Activated T-cell treated with anti-CD3 and anti-CD28 coated beads, Interleukin-2, amount 50 U/mL, for 72 hours (primary cell): ENCODE results near the gene CTSC. TPM values are rescaled to one million over a fixed set of nuclear protein-coding genes. Genes with fewer than 3 reads are reported as not detected.
A peak's percentile ranks its signal among the peaks of the same experiment; 100 is the strongest.

Source experiments
- ATAC-seq, 2 donors: fragments of 150-1000 bp; cut with Tn5 transposase; replicated peaks in 1 of 2; 2 replicates each; pipeline ENCODE4 v1.10.0; 2021; ENCODE audit warnings: moderate library complexity in 2 of 2, mild to moderate bottlenecking in 1 of 2
- DNase-seq, 2 donors: peaks; one replicate each; pipeline ENCODE4 v3.0.0; 2021 to 2022; ENCODE audit warnings: mixed read lengths in 1 of 2
- H3K27ac Mint-ChIP-seq: one replicate; pipeline ENCODE4 v1.8.0; 2022; ENCODE audit warnings: mild to moderate bottlenecking, moderate library complexity, mixed read lengths
- H3K27me3 Mint-ChIP-seq: one replicate; pipeline ENCODE4 v1.8.0; 2022; ENCODE audit warnings: low read depth, mixed read lengths
- H3K36me3 Mint-ChIP-seq, 2 donors: one replicate each; pipeline ENCODE4 v1.8.0; 2022; ENCODE audit warnings: mixed read lengths in 2 of 2, mild to moderate bottlenecking in 1 of 2; ENCODE audit not compliant: insufficient read depth in 2 of 2
- H3K4me1 Mint-ChIP-seq: one replicate; pipeline ENCODE4 v1.8.0; 2022; ENCODE audit warnings: low read depth, mixed read lengths
- H3K4me3 Mint-ChIP-seq, 2 donors: one replicate each; pipeline ENCODE4 v1.8.0; 2022; ENCODE audit warnings: mild to moderate bottlenecking in 2 of 2, mixed read lengths in 2 of 2, moderate library complexity in 2 of 2
- H3K9me3 Mint-ChIP-seq, 2 donors: one replicate each; pipeline ENCODE4 v1.8.0; 2022; ENCODE audit warnings: mixed read lengths in 2 of 2
- total RNA-seq, 2 donors: library from RNA; stranded (reverse); gene quantifications; one replicate each; pipeline ENCODE4 v1.2.3, GENCODE V29; 2022

The CTSC gene
- total RNA-seq, 2 donors from 2014 or later = 73.0 to 78.3 TPM

- Mint-ChIP-seq H3K9me3 (no peaks in the 10 kb centered on the region), H3K4me3 (no peak overlapping the region), H3K27me3 (no peaks in the 10 kb centered on the region), H3K4me1 (peaks cover 55% of the 10 kb centered on the region), H3K27ac (no peak overlapping the region), H3K36me3 (no peaks in the 10 kb centered on the region)
- no peak for DNase-seq
- ATAC-seq = no peak
These were observed 22.6 kb upstream of the CTSC start for GRCh38 chr11:88360141-88360540.

- Mint-ChIP-seq H3K36me3 (no peaks in the 10 kb centered on the region), H3K27me3 (no peaks in the 10 kb centered on the region), H3K4me3 (peak overlapping the region in 1 of 2 donors; percentile 6), H3K27ac (no peak overlapping the region), H3K4me1 (peaks cover 61% of the 10 kb centered on the region), H3K9me3 (no peaks in the 10 kb centered on the region)
- no peak for DNase-seq
- ATAC-seq = peak in 1 of 2 donors; percentile 28
These were observed 22.0 kb upstream of the CTSC start for GRCh38 chr11:88359541-88359940.

- Mint-ChIP-seq H3K4me1 (peaks cover 64% of the 10 kb centered on the region), H3K27ac (no peak overlapping the region), H3K9me3 (no peaks in the 10 kb centered on the region), H3K27me3 (no peaks in the 10 kb centered on the region), H3K36me3 (no peaks in the 10 kb centered on the region), H3K4me3 (peak overlapping the region in 1 of 2 donors; percentile 6)
- DNase-seq = no peak
- no peak for ATAC-seq
These were observed 21.6 kb upstream of the CTSC start for GRCh38 chr11:88359114-88359513.

GRCh38 chr11:88358040-88358431 is 20.5 kb upstream of the CTSC start:
- ATAC-seq (no peak), DNase-seq (no peak)
- peaks cover 64% of the 10 kb centered on the region for H3K4me1 Mint-ChIP-seq
- H3K4me3 Mint-ChIP-seq = peak overlapping the region; percentile 25 to 38
- H3K27ac Mint-ChIP-seq = peak overlapping the region; percentile 43
- H3K36me3 Mint-ChIP-seq = no peaks in the 10 kb centered on the region
- no peaks in the 10 kb centered on the region for H3K9me3 Mint-ChIP-seq
- H3K27me3 Mint-ChIP-seq = no peaks in the 10 kb centered on the region

- ATAC-seq = peak; percentile 87 to 90
- Mint-ChIP-seq H3K4me3 (peak overlapping the region; percentile 25 to 38), H3K36me3 (no peaks in the 10 kb centered on the region), H3K27ac (peak overlapping the region; percentile 67), H3K27me3 (no peaks in the 10 kb centered on the region), H3K9me3 (no peaks in the 10 kb centered on the region), H3K4me1 (peaks cover 60% of the 10 kb centered on the region)
- no peak for DNase-seq
These were observed 19.9 kb upstream of the CTSC start for GRCh38 chr11:88357323-88358039.

- no peak overlapping the region for H3K4me3 Mint-ChIP-seq
- no peaks in the 10 kb centered on the region for H3K27me3 Mint-ChIP-seq
- H3K27ac Mint-ChIP-seq = no peak overlapping the region
- peaks cover 60% of the 10 kb centered on the region for H3K4me1 Mint-ChIP-seq
- DNase-seq (no peak), ATAC-seq (no peak)
- H3K9me3 Mint-ChIP-seq = no peaks in the 10 kb centered on the region
- H3K36me3 Mint-ChIP-seq = no peaks in the 10 kb centered on the region
These were observed 18.4 kb upstream of the CTSC start for GRCh38 chr11:88355887-88356286.

- ATAC-seq = peak; percentile 22 to 24
- H3K4me1 Mint-ChIP-seq = peaks cover 53% of the 10 kb centered on the region
- no peaks in the 10 kb centered on the region for H3K9me3 Mint-ChIP-seq
These were observed 17.4 kb upstream of the CTSC start for GRCh38 chr11:88354912-88355311.

GRCh38 chr11:88353835-88354496 is 16.4 kb upstream of the CTSC start:
- Mint-ChIP-seq H3K9me3 (no peaks in the 10 kb centered on the region), H3K36me3 (no peaks in the 10 kb centered on the region), H3K4me3 (peak overlapping the region; percentile 27 to 69), H3K27me3 (no peaks in the 10 kb centered on the region), H3K27ac (peak overlapping the region; percentile 42), H3K4me1 (peaks cover 45% of the 10 kb centered on the region)
- ATAC-seq (peak; percentile 64 to 74), DNase-seq (no peak)

More at GRCh38 chr11:88354912-88355311, 17.4 kb upstream of the CTSC start:
- Mint-ChIP-seq H3K27me3 (no peaks in the 10 kb centered on the region), H3K27ac (no peak overlapping the region), H3K4me3 (peak overlapping the region; percentile 42 to 65), H3K36me3 (no peaks in the 10 kb centered on the region)
- no peak for DNase-seq

GRCh38 chr11:88353386-88353785 is 15.8 kb upstream of the CTSC start:
- Mint-ChIP-seq H3K27me3 (no peaks in the 10 kb centered on the region), H3K36me3 (no peaks in the 10 kb centered on the region), H3K9me3 (no peaks in the 10 kb centered on the region), H3K27ac (peak overlapping the region; percentile 18), H3K4me1 (peaks cover 43% of the 10 kb centered on the region), H3K4me3 (peak overlapping the region in 1 of 2 donors; percentile 51)
- no peak for DNase-seq
- ATAC-seq = no peak

GRCh38 chr11:88352139-88352538 is 14.6 kb upstream of the CTSC start:
- Mint-ChIP-seq H3K27ac (no peak overlapping the region), H3K4me1 (peaks cover 30% of the 10 kb centered on the region), H3K27me3 (no peaks in the 10 kb centered on the region), H3K4me3 (no peak overlapping the region), H3K9me3 (no peaks in the 10 kb centered on the region), H3K36me3 (no peaks in the 10 kb centered on the region)
- ATAC-seq (no peak), DNase-seq (no peak)

GRCh38 chr11:88348870-88349269 is 11.3 kb upstream of the CTSC start:
- H3K9me3 Mint-ChIP-seq = no peaks in the 10 kb centered on the region
- DNase-seq (no peak), ATAC-seq (no peak)
- no peaks in the 10 kb centered on the region for H3K27me3 Mint-ChIP-seq
- H3K4me1 Mint-ChIP-seq = peaks cover 32% of the 10 kb centered on the region
- no peak overlapping the region for H3K27ac Mint-ChIP-seq
- no peaks in the 10 kb centered on the region for H3K36me3 Mint-ChIP-seq
- no peak overlapping the region for H3K4me3 Mint-ChIP-seq

GRCh38 chr11:88345949-88346348 is 8.4 kb upstream of the CTSC start:
- ATAC-seq (no peak), DNase-seq (no peak)
- Mint-ChIP-seq H3K27ac (no peak overlapping the region), H3K4me3 (no peak overlapping the region), H3K27me3 (no peaks in the 10 kb centered on the region), H3K4me1 (peaks cover 25% of the 10 kb centered on the region), H3K36me3 (no peaks in the 10 kb centered on the region), H3K9me3 (no peaks in the 10 kb centered on the region)

- ATAC-seq = peak; percentile 81 to 86
- no peaks in the 10 kb centered on the region for H3K9me3 Mint-ChIP-seq
- no peaks in the 10 kb centered on the region for H3K27me3 Mint-ChIP-seq
- H3K27ac Mint-ChIP-seq = peak overlapping the region; percentile 38
- DNase-seq = no peak
- H3K4me3 Mint-ChIP-seq = peak overlapping the region in 1 of 2 donors; percentile 37
- peaks cover 25% of the 10 kb centered on the region for H3K4me1 Mint-ChIP-seq
- no peaks in the 10 kb centered on the region for H3K36me3 Mint-ChIP-seq
These were observed 7.9 kb upstream of the CTSC start for GRCh38 chr11:88345408-88345807.
